A673 (cell line): ENCODE data around the gene PARP9. TPM values are rescaled to one million over a fixed set of nuclear protein-coding genes. Genes with fewer than 3 reads are reported as not detected.

Experiments
- BruUV-seq: library from RNA; stranded (reverse); fragments of 400-500 nt; replicated peaks from 2 replicates; lab custom pipeline; 2021; lab: Mats Ljungman, UMichigan
- CTCF ChIA-PET: fragments of 300-600 bp; sonication (Branson Sonifier 250); formaldehyde crosslinking; loops from one replicate; lab custom pipeline; 2022; ENCODE audit warnings: antibody characterized with exemption; lab: Charles Lee
- POLR2A ChIA-PET: fragments of 300-600 bp; sonication (Branson Sonifier 250); formaldehyde crosslinking; loops from one replicate; lab custom pipeline; 2022; ENCODE audit warnings: antibody characterized with exemption; ENCODE audit not compliant: low non-redundant PET; lab: Charles Lee
- DNase-seq: peaks from one replicate; pipeline ENCODE4 v3.0.0-alpha.2; 2015; ENCODE audit warnings: low spot score
- H3K27ac ChIP-seq: fragments of 200-600 bp; sonication (generic); 2 replicates; pipeline ENCODE4 v1.5.1; 2016; ENCODE audit warnings: mixed run types, low read depth, mild to moderate bottlenecking, mixed read lengths, antibody characterized with exemption, low read length; ENCODE audit not compliant: poor library complexity, severe bottlenecking
- H3K27me3 ChIP-seq: fragments of 200-600 bp; sonication (generic); replicated peaks from 2 replicates; pipeline ENCODE4 v1.6.1; 2017; ENCODE audit warnings: mixed run types, low read depth, mild to moderate bottlenecking, mixed read lengths, antibody characterized with exemption, low read length; ENCODE audit not compliant: insufficient read depth, poor library complexity
- H3K36me3 ChIP-seq: fragments of 200-600 bp; sonication (generic); 2 replicates; pipeline ENCODE4 v1.6.1; 2016; ENCODE audit warnings: mixed run types, mild to moderate bottlenecking, mixed read lengths, antibody characterized with exemption, low read length; ENCODE audit not compliant: insufficient read depth, poor library complexity, severe bottlenecking
- H3K4me1 ChIP-seq: fragments of 200-600 bp; sonication (generic); 2 replicates; pipeline ENCODE4 v1.6.1; 2017; ENCODE audit warnings: mixed run types, mild to moderate bottlenecking, mixed read lengths, antibody characterized with exemption, low read length; ENCODE audit not compliant: insufficient read depth, poor library complexity, severe bottlenecking
- H3K4me3 ChIP-seq: fragments of 200-600 bp; sonication (generic); 2 replicates; pipeline ENCODE4 v1.5.1; 2016; ENCODE audit warnings: low read depth, mixed run types, mild to moderate bottlenecking, mixed read lengths, low read length; ENCODE audit not compliant: poor library complexity, severe bottlenecking
- H3K9me3 ChIP-seq: fragments of 200-600 bp; sonication (generic); 2 replicates; pipeline ENCODE4 v1.6.1; 2016; ENCODE audit warnings: mixed run types, low read depth, mild to moderate bottlenecking, mixed read lengths, antibody characterized with exemption, low read length; ENCODE audit not compliant: poor library complexity, severe bottlenecking
- CTCF ChIP-seq: fragments of 300-800, 200-600 bp; sonication (generic); conservative IDR thresholded peaks from 2 replicates; pipeline ENCODE4 v1.5.1; 2017; ENCODE audit warnings: low read depth, mild to moderate bottlenecking, antibody characterized with exemption, low read length, moderate library complexity, mixed read lengths
- EZH2 ChIP-seq: fragments of 200-600 bp; sonication (generic); IDR thresholded peaks from 2 replicates; pipeline ENCODE4 v1.6.1; 2017; ENCODE audit warnings: borderline replicate concordance, low read depth, mild to moderate bottlenecking, mixed read lengths, antibody characterized with exemption, low read length; ENCODE audit not compliant: poor library complexity, severe bottlenecking
- intact Hi-C: fragments of 100-400 bp; cut with micrococcal nuclease; formaldehyde crosslinking; loops from one replicate; pipeline ENCODE4 v1.10.0; 2022; ENCODE audit not compliant: unreplicated experiment
- total RNA-seq: library from RNA; stranded (reverse); gene quantifications from 2 replicates; pipeline ENCODE4 v1.2.3, GENCODE V29; 2021

Gene PARP9
- total RNA-seq, 1 experiment from 2014 or later: 10.6 TPM

GRCh38 chr3:122484985-122485384 lies 79.1 kb downstream of the PARP9 start:
- Histone ChIP-seq H3K4me1 (no peaks in the 10 kb centered on the region), H3K4me3 (no peak overlapping the region), H3K27ac (no peak overlapping the region), H3K27me3 (no peaks in the 10 kb centered on the region), H3K9me3 (no peaks in the 10 kb centered on the region), H3K36me3 (no peaks in the 10 kb centered on the region)
- CTCF ChIA-PET: no interaction called here
- POLR2A ChIA-PET: no interaction called here
- TF ChIP-seq EZH2 (no peak), CTCF (no peak)
- intact Hi-C loops: no loop called here
- no TSS peak for BruUV-seq
- DNase-seq: no peak

GRCh38 chr3:122481390-122481789 lies 82.7 kb downstream of the PARP9 start:
- Histone ChIP-seq H3K9me3 (no peaks in the 10 kb centered on the region), H3K27me3 (no peaks in the 10 kb centered on the region), H3K27ac (no peak overlapping the region), H3K4me3 (no peak overlapping the region), H3K4me1 (no peaks in the 10 kb centered on the region), H3K36me3 (no peaks in the 10 kb centered on the region)
- TF ChIP-seq EZH2 (no peak), CTCF (no peak)
- POLR2A ChIA-PET: no interaction called here
- intact Hi-C loops: no loop called here
- CTCF ChIA-PET: no interaction called here
- no peak for DNase-seq
- no TSS peak for BruUV-seq

Other genes with a start within 250 kb of the PARP9 start
- 3.8 and 6.5 TPM in 2 replicates for gene CSTA, start 239.1 kb downstream of the PARP9 start, total RNA-seq
- 74.3 and 75.3 TPM in 2 replicates for gene MIX23, start 181.1 kb downstream of the PARP9 start, total RNA-seq
- gene FAM162A, start 180.1 kb downstream of the PARP9 start, total RNA-seq: 54.7 and 58.1 TPM in 2 replicates
- gene WDR5B, start 148.2 kb downstream of the PARP9 start, total RNA-seq: 4.6 and 5.4 TPM in 2 replicates
- gene KPNA1, start 49.4 kb downstream of the PARP9 start, total RNA-seq: 99.0 and 110 TPM in 2 replicates
- gene DTX3L, start within 50 bp of the PARP9 start, total RNA-seq: 16.6 and 18.9 TPM in 2 replicates
- gene PARP15, start 13.3 kb upstream of the PARP9 start, total RNA-seq: not detected in 2 replicates
- gene PARP14, start 116.5 kb upstream of the PARP9 start, total RNA-seq: 22.8 and 25.9 TPM in 2 replicates
- gene HSPBAP1, start 229.5 kb upstream of the PARP9 start, total RNA-seq: 8.2 and 8.7 TPM in 2 replicates
- gene SLC49A4, start 230.8 kb upstream of the PARP9 start, total RNA-seq: 14.1 and 15.2 TPM in 2 replicates